ENCODE measurements around the gene KCTD13. TPM values are rescaled to one million over a fixed set of nuclear protein-coding genes. Genes with fewer than 3 reads are reported as not detected.
"Not testable (repeated sequence)": the region's sequence is repeated elsewhere in the genome, so short reads cannot be mapped to it uniquely, and the experiment has no call there.

The KCTD13 gene
- total and polyA plus RNA-seq, 4 donors, result 2.7 to 13.1 (median 3.7) TPM

- TF ChIP-seq CTCF (IDR thresholded peaks at IDR 0.05; ENCODE audit: low read depth, low read length, missing input control), result no peak
- no peak for TF ChIP-seq FOXA2 (IDR thresholded peaks at IDR 0.05)
- no peak for TF ChIP-seq MAX (IDR thresholded peaks at IDR 0.05)
- TF ChIP-seq FOXA1 (IDR thresholded peaks at IDR 0.05), result no peak
- TF ChIP-seq EGR1 (IDR thresholded peaks at IDR 0.05; ENCODE audit: low read depth in 2 of 2), result no peak
- no peak for TF ChIP-seq HNF4A (conservative IDR thresholded peaks at IDR 0.05)
- no peak for TF ChIP-seq ATF3 (IDR thresholded peaks at IDR 0.05)
- no peak for TF ChIP-seq NR2F2 (IDR thresholded peaks at IDR 0.05)
- no peak for TF ChIP-seq GABPA (IDR thresholded peaks at IDR 0.05 in 1 of 2, conservative IDR thresholded peaks at IDR 0.05 in 1 of 2)
- no peak for TF ChIP-seq RAD21 (IDR thresholded peaks at IDR 0.05)
Measured at GRCh38 chr16:29961127-29961478, 35.1 kb upstream of the KCTD13 start (continued).

- not testable (repeated sequence) for DNase-seq (ENCODE audit: low spot score); H3K36me3 ChIP-seq (ENCODE audit: control insufficient read depth in 4 of 4, insufficient read depth in 3 of 4, low read depth in 1 of 4, low read length in 3 of 4); H3K9me3 ChIP-seq (ENCODE audit: control insufficient read depth in 4 of 4, low read length in 3 of 4); H3K27me3 ChIP-seq (ENCODE audit: control insufficient read depth in 4 of 4, insufficient read depth in 4 of 4, low read length in 3 of 4); H3K4me3 ChIP-seq (ENCODE audit: low read depth in 1 of 3, low read length in 3 of 3); H3K27ac ChIP-seq (ENCODE audit: low read depth in 1 of 2, low read length in 2 of 2); H3K9ac ChIP-seq (ENCODE audit: low read depth in 1 of 2, low read length in 2 of 2)
- H3K4me1 ChIP-seq (ENCODE audit: control insufficient read depth in 4 of 4, insufficient read depth in 4 of 4, low read length in 3 of 4), result peaks cover 2 to 20% (median 11%) of the 10 kb centered on the region in 4 donors
- WGBS, result 96% methylated on average over 4 of the region's 4 CpGs
Measured at GRCh38 chr16:29959821-29960220, 33.8 kb upstream of the KCTD13 start.

GRCh38 chr16:29959293-29959692 is 33.3 kb upstream of the KCTD13 start:
- H3K36me3 ChIP-seq (ENCODE audit: control insufficient read depth in 4 of 4, insufficient read depth in 3 of 4, low read depth in 1 of 4, low read length in 3 of 4), result no peaks in the 10 kb centered on the region
- DNase-seq (ENCODE audit: low spot score), result no peak
- H3K9me3 ChIP-seq (ENCODE audit: control insufficient read depth in 4 of 4, low read length in 3 of 4), result no peaks in the 10 kb centered on the region
- no peak overlapping the region for H3K4me3 ChIP-seq (ENCODE audit: low read depth in 1 of 3, low read length in 3 of 3)
- peaks cover 2 to 17% (median 8%) of the 10 kb centered on the region in 4 donors for H3K4me1 ChIP-seq (ENCODE audit: control insufficient read depth in 4 of 4, insufficient read depth in 4 of 4, low read length in 3 of 4)
- no peak overlapping the region for H3K9ac ChIP-seq (ENCODE audit: low read depth in 1 of 2, low read length in 2 of 2)
- TF ChIP-seq NR2F2 (IDR thresholded peaks at IDR 0.05), result no peak
- TF ChIP-seq MAX (IDR thresholded peaks at IDR 0.05), result no peak
- TF ChIP-seq GABPA (IDR thresholded peaks at IDR 0.05 in 1 of 2, conservative IDR thresholded peaks at IDR 0.05 in 1 of 2), result no peak
- TF ChIP-seq RXRA (IDR thresholded peaks at IDR 0.05), result no peak
- no peak for TF ChIP-seq FOXA2 (IDR thresholded peaks at IDR 0.05)
- no peak overlapping the region for H3K27ac ChIP-seq (ENCODE audit: low read depth in 1 of 2, low read length in 2 of 2)
- no peaks in the 10 kb centered on the region for H3K27me3 ChIP-seq (ENCODE audit: control insufficient read depth in 4 of 4, insufficient read depth in 4 of 4, low read length in 3 of 4)
- WGBS, result 85% methylated on average over 9 of the region's 9 CpGs

- Histone ChIP-seq H3K9ac (ENCODE audit: low read depth in 1 of 2, low read length in 2 of 2) (no peak overlapping the region), H3K27me3 (ENCODE audit: control insufficient read depth in 4 of 4, insufficient read depth in 4 of 4, low read length in 3 of 4) (no peaks in the 10 kb centered on the region), H3K4me1 (ENCODE audit: control insufficient read depth in 4 of 4, insufficient read depth in 4 of 4, low read length in 3 of 4) (peaks cover 2 to 17% (median 8%) of the 10 kb centered on the region in 4 donors), H3K27ac (ENCODE audit: low read depth in 1 of 2, low read length in 2 of 2) (no peak overlapping the region), H3K4me3 (ENCODE audit: low read depth in 1 of 3, low read length in 3 of 3) (no peak overlapping the region), H3K36me3 (ENCODE audit: control insufficient read depth in 4 of 4, insufficient read depth in 3 of 4, low read depth in 1 of 4, low read length in 3 of 4) (no peaks in the 10 kb centered on the region), H3K9me3 (ENCODE audit: control insufficient read depth in 4 of 4, low read length in 3 of 4) (no peaks in the 10 kb centered on the region)
- no peak for DNase-seq (ENCODE audit: low spot score)
- WGBS, result 92% methylated on average over 5 of the region's 5 CpGs
- TF ChIP-seq EGR1 (IDR thresholded peaks at IDR 0.05; ENCODE audit: low read depth in 2 of 2) (no peak), ATF3 (IDR thresholded peaks at IDR 0.05) (no peak), FOXA2 (IDR thresholded peaks at IDR 0.05) (no peak), REST (IDR thresholded peaks at IDR 0.05) (no peak), TAF1 (conservative IDR thresholded peaks at IDR 0.05) (no peak), RAD21 (IDR thresholded peaks at IDR 0.05) (no peak), SP1 (IDR thresholded peaks at IDR 0.05) (no peak), NR2F2 (IDR thresholded peaks at IDR 0.05) (no peak), FOXA1 (IDR thresholded peaks at IDR 0.05) (no peak), JUND (IDR thresholded peaks at IDR 0.05) (no peak), HNF4A (conservative IDR thresholded peaks at IDR 0.05) (no peak), CTCF (IDR thresholded peaks at IDR 0.05; ENCODE audit: low read depth, low read length, missing input control) (no peak), RXRA (IDR thresholded peaks at IDR 0.05) (no peak), HNF4G (IDR thresholded peaks at IDR 0.05) (no peak), GABPA (IDR thresholded peaks at IDR 0.05 in 1 of 2, conservative IDR thresholded peaks at IDR 0.05 in 1 of 2) (no peak)
Measured at GRCh38 chr16:29958756-29959155, 32.7 kb upstream of the KCTD13 start.
